Activated gamma-delta T cell treated with anti-CD3 and anti-CD28 coated beads, Interleukin-2, amount 50 U/mL, for 16 hours (primary cell): ENCODE results near the gene GTPBP4.
"Not testable (repeated sequence)": the region's sequence is repeated elsewhere in the genome, so short reads cannot be mapped to it uniquely, and the experiment has no call there.

Experiments used
- DNase-seq: peaks from one replicate; pipeline ENCODE4 v3.0.0-alpha.2; 2020; ENCODE audit warnings: low read depth

Gene GTPBP4

GRCh38 chr10:988667-989545 is 672 bp downstream of the GTPBP4 start:
- DNase-seq, result no peak

GRCh38 chr10:990808-991207 is 2.6 kb downstream of the GTPBP4 start:
- no peak for DNase-seq

DNA sequence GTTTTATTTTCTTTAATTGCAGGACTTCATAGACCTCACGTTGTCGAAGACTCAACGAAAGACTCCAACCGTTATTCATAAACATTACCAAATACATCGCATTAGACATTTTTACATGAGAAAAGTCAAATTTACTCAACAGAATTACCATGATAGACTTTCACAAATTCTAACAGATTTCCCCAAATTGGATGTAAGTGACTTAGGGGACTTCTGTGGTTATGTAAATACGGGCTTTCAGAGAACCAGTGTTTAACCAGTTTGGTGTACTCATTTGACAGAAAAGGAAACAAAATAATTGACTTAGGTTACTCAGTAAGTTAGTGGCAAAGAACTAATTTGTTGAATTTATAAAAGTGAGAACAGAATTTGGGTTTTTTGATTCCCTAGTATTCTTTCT is 4.2 kb downstream of the GTPBP4 start:
- DNase-seq, result no peak

GRCh38 chr10:992871-993270 is 4.6 kb downstream of the GTPBP4 start:
- DNase-seq, result no peak

- no peak for DNase-seq
These were observed 6.8 kb downstream of the GTPBP4 start for GRCh38 chr10:994836-995558.

DNA sequence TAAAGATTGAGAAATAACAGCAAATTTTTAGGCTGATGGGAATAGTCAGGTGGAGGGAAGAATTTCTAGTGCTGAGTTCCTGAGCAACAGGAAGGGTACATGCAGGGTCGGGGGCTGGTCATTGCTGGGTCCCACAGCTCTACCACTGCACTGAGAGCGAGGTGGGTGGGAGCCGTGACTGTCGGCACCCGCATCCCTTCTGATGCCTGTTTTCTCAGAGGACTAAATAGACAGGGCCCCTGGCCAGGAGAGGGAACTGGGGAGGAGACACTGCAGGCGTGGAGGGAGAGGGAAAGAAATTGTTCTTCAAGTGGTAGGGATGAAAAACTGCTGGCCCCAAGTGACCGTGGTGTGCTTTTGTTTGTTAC is 7.3 kb downstream of the GTPBP4 start:
- DNase-seq, result no peak

DNA sequence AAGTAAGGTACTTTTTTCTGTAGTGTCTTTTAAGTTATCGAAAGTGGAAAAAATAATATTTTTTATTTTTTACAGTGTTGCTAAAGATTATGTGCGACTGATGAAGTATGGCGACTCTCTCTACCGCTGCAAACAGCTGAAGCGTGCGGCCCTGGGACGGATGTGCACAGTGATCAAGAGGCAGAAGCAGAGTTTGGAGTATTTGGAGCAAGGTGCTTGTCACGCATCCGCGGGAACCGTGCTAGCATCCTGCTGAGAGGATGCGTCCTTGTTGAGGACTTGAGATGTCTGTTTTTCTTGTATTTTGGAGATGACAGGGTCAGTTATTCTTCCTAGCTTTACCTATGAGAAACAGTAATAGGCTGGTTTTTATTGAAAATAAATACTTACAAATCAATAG is 7.8 kb downstream of the GTPBP4 start:
- DNase-seq, result no peak

- no peak for DNase-seq
These were observed 9.2 kb downstream of the GTPBP4 start for GRCh38 chr10:997266-998022.

GRCh38 chr10:1002425-1003006 is 14.3 kb downstream of the GTPBP4 start:
- DNase-seq, result no peak

DNA sequence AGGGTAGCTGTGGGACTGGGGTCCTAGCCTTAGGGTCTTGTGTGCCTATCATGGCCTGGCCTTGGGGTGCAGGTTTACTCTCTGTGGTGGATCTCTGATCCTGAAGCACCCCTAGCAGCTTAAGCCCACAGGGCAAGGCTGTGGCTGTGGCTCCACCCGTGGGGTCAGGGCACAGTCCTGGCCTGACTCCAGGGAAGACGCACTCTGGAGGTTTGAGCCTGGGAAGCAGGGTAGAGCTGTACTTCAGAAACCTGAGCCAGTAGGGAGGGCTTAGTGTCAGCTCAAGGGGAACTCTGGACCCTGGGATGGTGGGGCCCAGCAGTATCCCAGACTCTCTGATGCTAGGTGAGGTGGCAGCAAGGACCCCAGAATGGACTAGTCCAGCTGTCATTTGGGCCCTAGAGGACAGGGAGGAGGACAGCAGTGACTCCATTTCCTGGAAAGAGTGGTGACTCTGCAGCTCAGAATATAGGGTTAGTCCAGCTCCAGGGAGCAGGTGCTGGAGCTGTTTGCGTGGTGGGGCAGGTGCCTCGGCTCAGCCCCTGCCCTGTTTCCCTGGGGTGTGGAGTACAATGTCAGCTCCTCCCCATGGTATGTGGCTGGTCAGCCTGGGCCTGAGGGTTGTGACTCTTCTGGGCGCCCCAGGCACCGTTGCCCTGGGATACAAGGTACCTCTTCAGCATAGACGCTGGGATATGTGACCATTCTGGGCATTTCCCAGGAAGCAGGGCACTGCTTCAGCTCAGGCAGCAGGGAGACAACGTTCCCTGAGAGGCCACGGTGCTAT is 15.8 kb downstream of the GTPBP4 start:
- no peak for DNase-seq

DNA sequence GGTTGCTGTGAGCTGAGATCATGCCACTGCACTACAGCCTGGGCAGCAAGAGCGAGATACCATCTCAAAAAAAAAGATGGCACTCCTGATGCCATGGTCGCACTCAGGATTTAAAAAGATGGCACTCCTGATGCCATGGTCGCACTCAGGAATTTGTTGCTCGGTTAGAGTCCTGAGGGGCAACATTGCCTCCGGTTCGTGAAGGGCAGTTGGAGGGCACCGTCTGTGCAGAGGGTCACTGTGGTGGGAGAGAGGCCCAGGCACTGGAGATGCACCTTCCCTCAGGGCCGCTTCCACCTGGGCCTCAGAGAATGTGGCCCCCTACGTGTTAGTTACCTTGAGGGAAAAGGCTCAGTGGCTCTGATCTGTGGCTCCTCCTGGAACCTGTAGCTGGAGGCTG is 18.3 kb downstream of the GTPBP4 start:
- DNase-seq, result no peak

DNA sequence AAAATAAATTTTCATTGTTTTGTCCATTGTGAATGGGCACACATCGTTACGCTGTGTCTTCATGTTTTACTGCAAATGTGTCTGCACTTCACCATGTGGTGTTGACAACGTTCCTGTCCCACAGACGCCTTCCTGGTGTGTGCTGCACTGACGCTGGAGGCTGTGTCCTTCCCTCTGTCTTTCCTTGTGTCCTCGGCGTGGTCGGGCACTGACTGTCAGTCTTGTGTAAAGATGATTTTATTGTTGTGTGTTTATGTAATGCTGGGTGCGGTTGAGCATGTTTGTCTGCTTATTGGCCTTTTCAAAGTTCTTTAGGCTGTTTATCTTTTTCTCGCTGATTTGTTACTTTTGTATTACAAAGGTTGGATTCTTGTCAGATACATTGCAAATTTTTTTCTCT is 19.3 kb downstream of the GTPBP4 start:
- no peak for DNase-seq

- DNase-seq, result no peak
These were observed 20.8 kb downstream of the GTPBP4 start for GRCh38 chr10:1009071-1009494.

DNA sequence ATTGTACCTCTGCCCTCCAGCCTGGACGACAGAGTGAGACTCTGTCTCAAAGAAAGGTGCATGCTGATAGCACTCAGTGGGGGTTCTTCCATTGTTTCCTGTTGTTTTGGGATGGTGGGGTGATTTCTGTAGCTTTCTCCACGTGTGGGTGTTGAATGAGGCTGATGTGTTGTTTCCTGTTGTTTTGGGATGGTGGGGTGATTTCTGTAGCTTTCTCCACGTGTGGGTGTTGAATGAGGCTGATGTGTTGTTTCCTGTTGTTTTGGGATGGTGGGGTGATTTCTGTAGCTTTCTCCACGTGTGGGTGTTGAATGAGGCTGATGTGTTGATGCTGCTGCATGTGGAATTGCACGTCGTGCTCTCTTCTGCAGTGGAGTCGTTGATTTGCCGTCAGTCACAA is 21.7 kb downstream of the GTPBP4 start:
- not testable (repeated sequence) for DNase-seq

GRCh38 chr10:1010703-1011102 is 22.5 kb downstream of the GTPBP4 start:
- no peak for DNase-seq

- DNase-seq, result no peak
These were observed 23.5 kb downstream of the GTPBP4 start for GRCh38 chr10:1011696-1012095.

GRCh38 chr10:1015688-1016087 is 27.5 kb downstream of the GTPBP4 start:
- DNase-seq, result no peak

- DNase-seq, result no peak
These were observed 31.1 kb downstream of the GTPBP4 start for GRCh38 chr10:1019362-1019761.

DNA sequence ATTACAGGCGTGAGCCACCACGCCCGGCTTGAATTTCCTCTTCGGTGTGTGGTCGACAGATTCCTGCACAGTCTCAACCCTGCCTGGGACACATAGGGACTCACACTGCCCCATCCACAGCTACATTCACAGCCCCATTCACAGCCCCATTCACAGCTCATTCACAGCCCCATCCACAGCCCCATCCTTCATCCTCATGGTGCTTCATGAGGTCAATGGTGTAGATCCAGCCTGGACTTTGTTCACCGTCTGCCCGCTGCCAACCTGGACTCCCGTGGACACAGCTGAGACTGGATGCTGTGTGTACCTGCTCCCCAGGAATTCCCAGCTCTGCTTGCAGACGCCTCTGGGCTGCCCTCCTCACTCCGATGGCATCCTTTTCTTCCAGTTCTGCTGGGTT is 32.2 kb downstream of the GTPBP4 start:
- DNase-seq, result no peak

- DNase-seq, result no peak
These were observed 32.7 kb downstream of the GTPBP4 start for GRCh38 chr10:1020958-1021357.

GRCh38 chr10:1022413-1022812 is 34.2 kb downstream of the GTPBP4 start:
- DNase-seq, result no peak

- DNase-seq, result no peak
These were observed 35.9 kb downstream of the GTPBP4 start for GRCh38 chr10:1024103-1024502.
